HG03175 (cell line): Measurements from ENCODE around the gene CLEC4E.
"Not testable (repeated sequence)": the region's sequence is repeated elsewhere in the genome, so short reads cannot be mapped to it uniquely, and the experiment has no call there.

ENCODE experiments used
- ATAC-seq: cut with Tn5 transposase; IDR thresholded peaks from one replicate; pipeline ENCODE4 v1.9.1; 2021; ENCODE audit warnings: mild to moderate bottlenecking, moderate library complexity; ENCODE audit not compliant: unreplicated experiment

Gene CLEC4E

GRCh38 chr12:8541562-8541961, 857 bp upstream of the CLEC4E start:
- no peak for ATAC-seq

DNA sequence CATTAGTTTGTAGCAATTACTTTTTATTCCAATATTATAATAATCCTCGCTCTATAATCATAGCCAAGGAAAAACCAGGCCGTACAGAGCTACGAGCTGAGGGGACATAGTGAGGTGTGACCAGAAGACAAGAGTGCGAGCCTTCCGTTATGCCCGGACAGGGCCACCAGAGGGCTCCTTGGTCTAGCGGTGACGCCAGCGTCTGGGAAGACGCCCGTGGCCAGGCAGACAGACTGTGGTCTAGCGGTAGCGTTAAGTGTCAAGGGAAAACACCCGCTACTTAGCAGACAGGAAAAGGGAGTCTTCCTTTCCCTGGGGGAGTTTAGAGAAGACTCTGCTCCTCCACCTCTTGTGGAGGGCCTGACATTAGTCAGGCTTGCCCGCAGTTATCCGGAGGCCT, 2.9 kb downstream of the CLEC4E start:
- ATAC-seq = not testable (repeated sequence)

GRCh38 chr12:8532045-8532444, 8.7 kb downstream of the CLEC4E start:
- no peak for ATAC-seq

GRCh38 chr12:8527250-8528130, 13.2 kb downstream of the CLEC4E start:
- ATAC-seq = no peak

GRCh38 chr12:8519171-8519570, 21.5 kb downstream of the CLEC4E start:
- no peak for ATAC-seq

GRCh38 chr12:8517971-8518370, 22.7 kb downstream of the CLEC4E start:
- no peak for ATAC-seq

- ATAC-seq = no peak
These were observed 27.4 kb downstream of the CLEC4E start, which contains the start of gene CLEC4D for GRCh38 chr12:8513256-8513655. CLEC4D (plus strand) TSS chr12:8513503; CDS start chr12:8513733, 230 bp downstream.

GRCh38 chr12:8508910-8509841, 31.5 kb downstream of the CLEC4E start:
- peak; percentile 52 for ATAC-seq

- no peak for ATAC-seq
These were observed 32.5 kb downstream of the CLEC4E start for GRCh38 chr12:8508223-8508622.

GRCh38 chr12:8507596-8507995, 33.1 kb downstream of the CLEC4E start:
- no peak for ATAC-seq

GRCh38 chr12:8504351-8504750, 36.4 kb downstream of the CLEC4E start:
- ATAC-seq = no peak

DNA sequence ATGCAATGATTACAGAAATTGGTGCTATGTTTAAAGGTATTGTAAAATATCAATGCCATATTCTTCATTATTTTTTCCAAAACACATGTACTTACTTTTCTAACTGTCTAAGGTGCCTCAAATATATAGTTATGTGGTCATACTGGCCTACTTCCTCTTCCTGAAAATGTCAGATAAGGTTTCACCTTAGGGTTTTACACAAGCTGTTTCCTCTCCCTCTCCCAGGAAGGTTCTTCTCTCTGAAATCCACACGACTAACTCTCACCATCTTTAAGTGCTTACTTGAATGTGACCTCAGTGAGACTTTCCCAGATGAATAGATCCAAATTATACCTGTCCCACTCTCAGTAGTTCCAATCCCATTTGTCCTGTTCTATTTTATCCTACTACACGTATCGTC, 39.0 kb downstream of the CLEC4E start:
- ATAC-seq = no peak

GRCh38 chr12:8499616-8500015, 41.1 kb downstream of the CLEC4E start:
- ATAC-seq = no peak

GRCh38 chr12:8496074-8496473, 44.6 kb downstream of the CLEC4E start:
- not testable (repeated sequence) for ATAC-seq

- ATAC-seq = not testable (repeated sequence)
These were observed 45.0 kb downstream of the CLEC4E start for GRCh38 chr12:8495671-8496070.

DNA sequence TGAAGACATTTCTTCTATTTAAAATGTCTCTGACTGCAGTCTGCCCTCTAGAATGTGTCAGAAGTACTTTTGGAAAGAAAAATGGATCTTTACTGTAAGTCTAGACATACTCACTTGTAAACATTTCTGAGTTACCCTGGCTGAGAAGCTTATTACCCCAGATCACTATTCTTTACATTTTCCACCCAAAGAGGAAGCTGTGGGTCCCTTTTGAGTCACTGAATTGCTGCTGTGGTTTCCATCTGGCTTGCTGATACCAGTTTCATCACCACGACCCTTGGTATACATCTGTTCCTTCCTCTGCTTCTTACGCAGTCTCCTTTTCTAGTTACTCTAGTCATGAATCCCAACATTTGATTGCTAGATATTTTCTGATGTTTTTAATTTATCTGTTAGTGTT, 47.6 kb downstream of the CLEC4E start:
- ATAC-seq = peak; percentile 99

- no peak for ATAC-seq
These were observed 48.8 kb downstream of the CLEC4E start for GRCh38 chr12:8491646-8492530.
